Measurements from ENCODE around the gene OR1L4. TPM values are rescaled to one million over a fixed set of nuclear protein-coding genes. Genes with fewer than 3 reads are reported as not detected.

OR1L4 gene
- total and polyA plus RNA-seq, 9 of the 15 experiments (the other 6 are each of a cell fraction or from before 2014, with no cell fraction given), result not detected

DNA sequence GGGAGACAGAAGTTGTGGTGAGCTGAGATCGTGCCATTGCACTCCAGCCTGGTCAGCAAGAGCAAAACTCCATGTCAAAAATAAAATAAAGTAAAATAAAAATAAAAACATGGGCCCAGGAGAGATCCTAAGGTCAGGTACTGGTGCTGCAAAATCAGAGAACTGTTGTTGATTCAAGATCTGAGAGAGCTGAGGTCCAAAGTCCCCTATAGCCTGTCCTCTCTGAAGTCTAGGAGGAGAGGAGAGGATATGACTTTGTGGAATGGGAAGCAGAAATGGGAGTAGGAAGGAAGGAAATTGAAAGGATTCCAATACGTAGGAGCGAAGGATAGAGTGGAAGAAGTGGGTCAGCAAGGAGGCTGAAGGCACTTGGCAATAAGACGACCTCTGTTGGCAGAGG is 4.6 kb upstream of the OR1L4 start:
- H2AFZ ChIP-seq (ENCODE audit: low read depth, low read length), result no peak overlapping the region
- H3K36me3 ChIP-seq (ENCODE audit: control insufficient read depth, insufficient read depth, low read length), result no peaks in the 10 kb centered on the region
- H3K4me1 ChIP-seq (replicated peaks in 1 of 2; ENCODE audit: control insufficient read depth in 2 of 2, insufficient read depth in 2 of 2, low read length in 2 of 2), result no peaks in the 10 kb centered on the region
- in situ Hi-C loops (cut with MboI), result no loop called here
- TF ChIP-seq, protein P1, sequence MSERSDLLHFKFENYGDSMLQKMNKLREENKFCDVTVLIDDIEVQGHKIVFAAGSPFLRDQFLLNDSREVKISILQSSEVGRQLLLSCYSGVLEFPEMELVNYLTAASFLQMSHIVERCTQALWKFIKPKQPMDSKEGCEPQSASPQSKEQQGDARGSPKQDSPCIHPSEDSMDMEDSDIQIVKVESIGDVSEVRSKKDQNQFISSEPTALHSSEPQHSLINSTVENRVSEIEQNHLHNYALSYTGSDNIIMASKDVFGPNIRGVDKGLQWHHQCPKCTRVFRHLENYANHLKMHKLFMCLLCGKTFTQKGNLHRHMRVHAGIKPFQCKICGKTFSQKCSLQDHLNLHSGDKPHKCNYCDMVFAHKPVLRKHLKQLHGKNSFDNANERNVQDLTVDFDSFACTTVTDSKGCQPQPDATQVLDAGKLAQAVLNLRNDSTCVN (CRISPR knock-in tag; IDR thresholded peaks at IDR 0.05), result no peak
- no peak for TF ChIP-seq MCM7 (IDR thresholded peaks at IDR 0.05)
- TF ChIP-seq, protein P2, sequence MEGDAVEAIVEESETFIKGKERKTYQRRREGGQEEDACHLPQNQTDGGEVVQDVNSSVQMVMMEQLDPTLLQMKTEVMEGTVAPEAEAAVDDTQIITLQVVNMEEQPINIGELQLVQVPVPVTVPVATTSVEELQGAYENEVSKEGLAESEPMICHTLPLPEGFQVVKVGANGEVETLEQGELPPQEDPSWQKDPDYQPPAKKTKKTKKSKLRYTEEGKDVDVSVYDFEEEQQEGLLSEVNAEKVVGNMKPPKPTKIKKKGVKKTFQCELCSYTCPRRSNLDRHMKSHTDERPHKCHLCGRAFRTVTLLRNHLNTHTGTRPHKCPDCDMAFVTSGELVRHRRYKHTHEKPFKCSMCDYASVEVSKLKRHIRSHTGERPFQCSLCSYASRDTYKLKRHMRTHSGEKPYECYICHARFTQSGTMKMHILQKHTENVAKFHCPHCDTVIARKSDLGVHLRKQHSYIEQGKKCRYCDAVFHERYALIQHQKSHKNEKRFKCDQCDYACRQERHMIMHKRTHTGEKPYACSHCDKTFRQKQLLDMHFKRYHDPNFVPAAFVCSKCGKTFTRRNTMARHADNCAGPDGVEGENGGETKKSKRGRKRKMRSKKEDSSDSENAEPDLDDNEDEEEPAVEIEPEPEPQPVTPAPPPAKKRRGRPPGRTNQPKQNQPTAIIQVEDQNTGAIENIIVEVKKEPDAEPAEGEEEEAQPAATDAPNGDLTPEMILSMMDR (IDR thresholded peaks at IDR 0.05 in 2 of 3, conservative IDR thresholded peaks at IDR 0.05 in 1 of 3; ENCODE audit: insufficient read depth in 2 of 3, low read depth in 1 of 3, low read length in 3 of 3), result 0 out of 6 replicates have a peak, but pooled peaks of 1 of the 3 experiments have one; percentile 17
- no peak for TF ChIP-seq HEY1 (CRISPR knock-in tag; IDR thresholded peaks at IDR 0.05; ENCODE audit: borderline replicate concordance)
- no peaks in the 10 kb centered on the region for H3K79me2 ChIP-seq (ENCODE audit: control insufficient read depth, insufficient read depth, low read length)
- FAIRE-seq (no peak), DNase-seq (ENCODE audit: extremely low read depth in 1 of 4, low spot score in 3 of 4) (no peak), ATAC-seq (no peak)
- no peak overlapping the region for H3K9ac ChIP-seq (ENCODE audit: insufficient read depth in 1 of 2, low read depth in 2 of 2, low read length in 2 of 2)
- no peak overlapping the region for H3K27ac ChIP-seq (ENCODE audit: extremely low read depth, low read depth, low read length)
- BruUV-seq (replicated peaks), result no TSS peak
- no peaks in the 10 kb centered on the region for H3K9me3 ChIP-seq (replicated peaks; ENCODE audit: control insufficient read depth, insufficient read depth, low read depth, low read length)
- WGBS (ENCODE audit: insufficient coverage, low coverage, missing lambda C conversion rate), result 0% methylated on average over 4 of the region's 4 CpGs
- H3K27me3 ChIP-seq (ENCODE audit: control insufficient read depth in 2 of 2, insufficient read depth in 2 of 2, low read length in 2 of 2), result no peaks in the 10 kb centered on the region
- H3K4me3 ChIP-seq, result no peak overlapping the region
- H3K9me1 ChIP-seq (ENCODE audit: control insufficient read depth, insufficient read depth, low read length), result no peaks in the 10 kb centered on the region
- no peak overlapping the region for H3K4me2 ChIP-seq (ENCODE audit: insufficient read depth, low read length)
- H4K20me1 ChIP-seq (replicated peaks; ENCODE audit: control insufficient read depth, insufficient read depth, low read length), result no peaks in the 10 kb centered on the region
- CTCF ChIA-PET (ENCODE audit: low intra/inter-chr PET ratio), result no interaction called here
- intact Hi-C loops (cut with micrococcal nuclease), result no loop called here
- POLR2A ChIA-PET, result interaction anchor here (1.1 kb wide), 1 partner anchor 10 kb away, joined by 3 read pairs; no protein-coding TSS in a partner anchor
